HCT116 (cell line): ENCODE measurements around the gene CDH13.

Source experiments
- ELF1 ChIP-seq: IDR thresholded peaks from 2 replicates; pipeline ENCODE4 v1.6.1; 2012; ENCODE audit warnings: low read depth, borderline replicate concordance
- EZH2 ChIP-seq: fragments of 200-600 bp; sonication (generic); IDR thresholded peaks from 2 replicates; pipeline ENCODE4 v1.6.1; 2017; ENCODE audit warnings: antibody characterized with exemption, mixed run types
- EZH2phosphoT487 ChIP-seq: fragments of 200-600 bp; IDR thresholded peaks from 2 replicates; pipeline ENCODE4 v1.6.1; 2018; ENCODE audit warnings: antibody characterized with exemption, borderline replicate concordance
- POLR2A ChIP-seq: IDR thresholded peaks from 2 replicates; pipeline ENCODE4 v1.7.0; 2011; ENCODE audit warnings: borderline replicate concordance; ENCODE audit not compliant: insufficient read depth, insufficient read length; ENCODE audit errors: extremely low read depth
- POLR2AphosphoS5 ChIP-seq: IDR thresholded peaks from 2 replicates; pipeline ENCODE4 v1.6.1; 2011; ENCODE audit warnings: mild to moderate bottlenecking, low read depth, low read length, moderate library complexity
- SIN3A ChIP-seq: IDR thresholded peaks from 2 replicates; pipeline ENCODE4 v1.6.1; 2012; ENCODE audit warnings: low read depth
- TCF7L2 ChIP-seq: IDR thresholded peaks from 2 replicates; pipeline ENCODE4 v1.7.0; 2011; ENCODE audit warnings: borderline replicate concordance, inconsistent platforms; ENCODE audit not compliant: insufficient read depth, insufficient read length; ENCODE audit errors: extremely low read depth
- YY1 ChIP-seq: IDR thresholded peaks from 2 replicates; pipeline ENCODE4 v1.6.1; 2011; ENCODE audit warnings: low read length, low read depth, moderate library complexity, mild to moderate bottlenecking; ENCODE audit not compliant: insufficient replicate concordance; ENCODE audit errors: extremely low read depth
- ZFX ChIP-seq: fragments of 450-650 bp; IDR thresholded peaks from 2 replicates; pipeline ENCODE4 v1.6.1; 2017
- ZNF274 ChIP-seq: fragments of 200-500 bp; sonication (Bioruptor generic); IDR thresholded peaks from 2 replicates; pipeline ENCODE4 v1.6.1; 2014; ENCODE audit warnings: mild to moderate bottlenecking, low read depth, low read length, inconsistent platforms
- TF ChIP-seq, protein P1 (sequence below): IDR thresholded peaks from 2 replicates; pipeline ENCODE4 v1.6.1; 2012
- TF ChIP-seq, protein P2 (sequence below), 3 experiments: fragments of 200-600 bp in 1 of 3; sonication (generic) in 1 of 3; IDR thresholded peaks in 2 of 3; conservative IDR thresholded peaks in 1 of 3; 2 replicates each; pipeline ENCODE4 v1.5.1; 2012 to 2017; ENCODE audit warnings: low read depth in 2 of 3, low read length in 2 of 3, antibody characterized with exemption in 1 of 3, borderline replicate concordance in 1 of 3, control low read depth in 1 of 3, mild to moderate bottlenecking in 1 of 3, mixed read lengths in 1 of 3, mixed run types in 1 of 3, moderate library complexity in 1 of 3; ENCODE audit not compliant: insufficient read depth in 1 of 3
- TF ChIP-seq, protein P3 (sequence below): IDR thresholded peaks from 2 replicates; pipeline ENCODE4 v1.6.1; 2012; ENCODE audit warnings: low read depth

DNA sequence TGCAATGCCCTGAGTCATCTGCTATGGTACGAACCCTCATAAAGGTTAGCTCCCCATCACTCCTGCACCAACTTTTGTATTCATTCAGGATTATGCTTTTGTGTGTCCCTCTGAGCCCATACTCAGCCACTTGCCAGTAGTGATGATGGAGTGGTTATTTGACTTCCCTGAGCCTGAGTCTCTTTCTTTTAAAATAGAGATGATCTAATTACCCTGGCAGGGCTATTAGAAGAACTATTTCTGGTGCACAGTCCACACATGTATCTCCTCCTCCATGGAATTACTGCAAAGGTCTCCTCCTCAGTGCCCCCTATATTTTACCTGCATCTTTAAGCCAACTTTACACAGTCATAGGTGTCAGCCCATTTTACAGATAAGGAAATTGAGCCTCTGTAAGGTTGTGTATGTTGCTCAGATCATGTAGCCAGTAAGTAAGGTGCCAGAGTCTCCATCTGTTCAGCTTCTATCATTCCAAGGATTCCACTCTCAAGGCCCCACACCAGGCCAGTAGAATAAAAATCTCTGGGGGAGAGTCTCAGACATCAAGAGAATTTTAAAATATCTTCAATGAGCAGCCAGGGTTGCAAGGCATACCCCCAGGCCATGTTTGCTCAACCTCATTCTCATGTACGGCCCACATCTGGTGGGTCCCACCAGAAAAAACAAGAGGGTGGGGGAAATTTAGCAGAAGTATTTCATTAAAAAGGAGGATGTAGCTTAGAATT is 847.3 kb downstream of the CDH13 start:
- TF ChIP-seq YY1 = no peak
- no peak for TF ChIP-seq ZNF274
- TF ChIP-seq, protein P1, sequence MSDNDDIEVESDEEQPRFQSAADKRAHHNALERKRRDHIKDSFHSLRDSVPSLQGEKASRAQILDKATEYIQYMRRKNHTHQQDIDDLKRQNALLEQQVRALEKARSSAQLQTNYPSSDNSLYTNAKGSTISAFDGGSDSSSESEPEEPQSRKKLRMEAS = no peak
- TF ChIP-seq POLR2A = no peak
- TF ChIP-seq ZFX = no peak
- TF ChIP-seq, protein P2, sequence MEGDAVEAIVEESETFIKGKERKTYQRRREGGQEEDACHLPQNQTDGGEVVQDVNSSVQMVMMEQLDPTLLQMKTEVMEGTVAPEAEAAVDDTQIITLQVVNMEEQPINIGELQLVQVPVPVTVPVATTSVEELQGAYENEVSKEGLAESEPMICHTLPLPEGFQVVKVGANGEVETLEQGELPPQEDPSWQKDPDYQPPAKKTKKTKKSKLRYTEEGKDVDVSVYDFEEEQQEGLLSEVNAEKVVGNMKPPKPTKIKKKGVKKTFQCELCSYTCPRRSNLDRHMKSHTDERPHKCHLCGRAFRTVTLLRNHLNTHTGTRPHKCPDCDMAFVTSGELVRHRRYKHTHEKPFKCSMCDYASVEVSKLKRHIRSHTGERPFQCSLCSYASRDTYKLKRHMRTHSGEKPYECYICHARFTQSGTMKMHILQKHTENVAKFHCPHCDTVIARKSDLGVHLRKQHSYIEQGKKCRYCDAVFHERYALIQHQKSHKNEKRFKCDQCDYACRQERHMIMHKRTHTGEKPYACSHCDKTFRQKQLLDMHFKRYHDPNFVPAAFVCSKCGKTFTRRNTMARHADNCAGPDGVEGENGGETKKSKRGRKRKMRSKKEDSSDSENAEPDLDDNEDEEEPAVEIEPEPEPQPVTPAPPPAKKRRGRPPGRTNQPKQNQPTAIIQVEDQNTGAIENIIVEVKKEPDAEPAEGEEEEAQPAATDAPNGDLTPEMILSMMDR (IDR thresholded peaks at IDR 0.05 in 2 of 3, conservative IDR thresholded peaks at IDR 0.05 in 1 of 3; ENCODE audit: borderline replicate concordance in 1 of 3, insufficient read depth in 1 of 3, low read depth in 2 of 3, low read length in 2 of 3) = no peak
- no peak for TF ChIP-seq TCF7L2
- TF ChIP-seq, protein P3, sequence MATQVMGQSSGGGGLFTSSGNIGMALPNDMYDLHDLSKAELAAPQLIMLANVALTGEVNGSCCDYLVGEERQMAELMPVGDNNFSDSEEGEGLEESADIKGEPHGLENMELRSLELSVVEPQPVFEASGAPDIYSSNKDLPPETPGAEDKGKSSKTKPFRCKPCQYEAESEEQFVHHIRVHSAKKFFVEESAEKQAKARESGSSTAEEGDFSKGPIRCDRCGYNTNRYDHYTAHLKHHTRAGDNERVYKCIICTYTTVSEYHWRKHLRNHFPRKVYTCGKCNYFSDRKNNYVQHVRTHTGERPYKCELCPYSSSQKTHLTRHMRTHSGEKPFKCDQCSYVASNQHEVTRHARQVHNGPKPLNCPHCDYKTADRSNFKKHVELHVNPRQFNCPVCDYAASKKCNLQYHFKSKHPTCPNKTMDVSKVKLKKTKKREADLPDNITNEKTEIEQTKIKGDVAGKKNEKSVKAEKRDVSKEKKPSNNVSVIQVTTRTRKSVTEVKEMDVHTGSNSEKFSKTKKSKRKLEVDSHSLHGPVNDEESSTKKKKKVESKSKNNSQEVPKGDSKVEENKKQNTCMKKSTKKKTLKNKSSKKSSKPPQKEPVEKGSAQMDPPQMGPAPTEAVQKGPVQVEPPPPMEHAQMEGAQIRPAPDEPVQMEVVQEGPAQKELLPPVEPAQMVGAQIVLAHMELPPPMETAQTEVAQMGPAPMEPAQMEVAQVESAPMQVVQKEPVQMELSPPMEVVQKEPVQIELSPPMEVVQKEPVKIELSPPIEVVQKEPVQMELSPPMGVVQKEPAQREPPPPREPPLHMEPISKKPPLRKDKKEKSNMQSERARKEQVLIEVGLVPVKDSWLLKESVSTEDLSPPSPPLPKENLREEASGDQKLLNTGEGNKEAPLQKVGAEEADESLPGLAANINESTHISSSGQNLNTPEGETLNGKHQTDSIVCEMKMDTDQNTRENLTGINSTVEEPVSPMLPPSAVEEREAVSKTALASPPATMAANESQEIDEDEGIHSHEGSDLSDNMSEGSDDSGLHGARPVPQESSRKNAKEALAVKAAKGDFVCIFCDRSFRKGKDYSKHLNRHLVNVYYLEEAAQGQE = no peak
- TF ChIP-seq EZH2 = no peak
- TF ChIP-seq SIN3A = no peak
- no peak for TF ChIP-seq POLR2AphosphoS5
- no peak for TF ChIP-seq EZH2phosphoT487
- no peak for TF ChIP-seq ELF1
